GM03348 (cell line): Measurements from ENCODE around the gene ALKBH7.
A peak's percentile ranks its signal among the peaks of the same experiment; 100 is the strongest.
"Not testable (repeated sequence)": the region's sequence is repeated elsewhere in the genome, so short reads cannot be mapped to it uniquely, and the experiment has no call there.

Source experiments
- DNase-seq: peaks from one replicate; pipeline ENCODE4 v3.0.0; 2012; ENCODE audit warnings: low spot score

ALKBH7 gene

GRCh38 chr19:6372594-6373095 lies at the start of gene ALKBH7:
ALKBH7 (plus strand) TSS chr19:6372794; CDS start chr19:6372821, 27 bp downstream.
- DNase-seq, result peak; percentile 97

GRCh38 chr19:6324757-6325156 lies 47.8 kb upstream of the ALKBH7 start:
- DNase-seq, result no peak

GRCh38 chr19:6325614-6326013 lies 47.0 kb upstream of the ALKBH7 start:
- no peak for DNase-seq

GRCh38 chr19:6326815-6327214 lies 45.8 kb upstream of the ALKBH7 start:
- no peak for DNase-seq

GRCh38 chr19:6333439-6333838 lies 39.2 kb upstream of the ALKBH7 start, which contains the start of gene ACER1:
ACER1 (minus strand) TSS chr19:6333612; CDS start chr19:6333551, 61 bp downstream.
- no peak for DNase-seq

- DNase-seq, result no peak
Measured at GRCh38 chr19:6334490-6335285, 37.9 kb upstream of the ALKBH7 start.

GRCh38 chr19:6340493-6341201 lies 31.9 kb upstream of the ALKBH7 start:
- DNase-seq, result no peak

- no peak for DNase-seq
Measured at GRCh38 chr19:6343462-6343861, 29.1 kb upstream of the ALKBH7 start.

- not testable (repeated sequence) for DNase-seq
Measured at GRCh38 chr19:6349271-6349670, 23.3 kb upstream of the ALKBH7 start.

GRCh38 chr19:6350688-6351087 lies 21.9 kb upstream of the ALKBH7 start:
- no peak for DNase-seq

- no peak for DNase-seq
Measured at GRCh38 chr19:6352381-6353165, 20.0 kb upstream of the ALKBH7 start.

GRCh38 chr19:6354098-6354674 lies 18.4 kb upstream of the ALKBH7 start:
- DNase-seq, result peak; percentile 61

GRCh38 chr19:6355321-6356040 lies 17.1 kb upstream of the ALKBH7 start:
- not testable (repeated sequence) for DNase-seq

GRCh38 chr19:6357174-6357573 lies 15.4 kb upstream of the ALKBH7 start:
- no peak for DNase-seq

- DNase-seq, result no peak
Measured at GRCh38 chr19:6358003-6358402, 14.6 kb upstream of the ALKBH7 start.

- DNase-seq, result no peak
Measured at GRCh38 chr19:6359568-6360341, 12.8 kb upstream of the ALKBH7 start.

GRCh38 chr19:6360445-6360844 lies 12.1 kb upstream of the ALKBH7 start:
- DNase-seq, result not testable (repeated sequence)

GRCh38 chr19:6360857-6361216 lies 11.8 kb upstream of the ALKBH7 start:
- DNase-seq, result not testable (repeated sequence)

- DNase-seq, result peak; percentile 30
Measured at GRCh38 chr19:6362027-6362350, 10.6 kb upstream of the ALKBH7 start.

GRCh38 chr19:6362351-6362801 lies 10.2 kb upstream of the ALKBH7 start:
- DNase-seq, result no peak

GRCh38 chr19:6364353-6364752 lies 8.2 kb upstream of the ALKBH7 start:
- DNase-seq, result no peak
